OCI-LY7 (cell line): Measurements from ENCODE around the gene DNAJC8.

ENCODE experiments used
- EZH2phosphoT487 ChIP-seq: fragments of 200-600 bp; sonication (generic); IDR thresholded peaks from 2 replicates; pipeline ENCODE4 v1.6.1; 2018; ENCODE audit warnings: low read depth, borderline replicate concordance, mild to moderate bottlenecking, mixed run types, antibody characterized with exemption, low read length, moderate library complexity, mixed read lengths
- TF ChIP-seq, protein P1 (sequence below): fragments of 200-600 bp; sonication (generic); conservative IDR thresholded peaks from 2 replicates; pipeline ENCODE4 v1.5.1; 2014; ENCODE audit warnings: mild to moderate bottlenecking, antibody characterized with exemption, low read length, moderate library complexity, mixed read lengths

- TF ChIP-seq, protein P1, sequence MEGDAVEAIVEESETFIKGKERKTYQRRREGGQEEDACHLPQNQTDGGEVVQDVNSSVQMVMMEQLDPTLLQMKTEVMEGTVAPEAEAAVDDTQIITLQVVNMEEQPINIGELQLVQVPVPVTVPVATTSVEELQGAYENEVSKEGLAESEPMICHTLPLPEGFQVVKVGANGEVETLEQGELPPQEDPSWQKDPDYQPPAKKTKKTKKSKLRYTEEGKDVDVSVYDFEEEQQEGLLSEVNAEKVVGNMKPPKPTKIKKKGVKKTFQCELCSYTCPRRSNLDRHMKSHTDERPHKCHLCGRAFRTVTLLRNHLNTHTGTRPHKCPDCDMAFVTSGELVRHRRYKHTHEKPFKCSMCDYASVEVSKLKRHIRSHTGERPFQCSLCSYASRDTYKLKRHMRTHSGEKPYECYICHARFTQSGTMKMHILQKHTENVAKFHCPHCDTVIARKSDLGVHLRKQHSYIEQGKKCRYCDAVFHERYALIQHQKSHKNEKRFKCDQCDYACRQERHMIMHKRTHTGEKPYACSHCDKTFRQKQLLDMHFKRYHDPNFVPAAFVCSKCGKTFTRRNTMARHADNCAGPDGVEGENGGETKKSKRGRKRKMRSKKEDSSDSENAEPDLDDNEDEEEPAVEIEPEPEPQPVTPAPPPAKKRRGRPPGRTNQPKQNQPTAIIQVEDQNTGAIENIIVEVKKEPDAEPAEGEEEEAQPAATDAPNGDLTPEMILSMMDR = no peak
- no peak for TF ChIP-seq EZH2phosphoT487
These were observed 4.0 kb upstream of the DNAJC8 start for GRCh38 chr1:28236656-28237322.
